Hematopoietic multipotent progenitor cell treated with erythropoietin and hydrocortisone succinate and interleukin-3 and kit ligand, for 4 days (in vitro differentiated cells): ENCODE results near the gene POMT1.

Source experiments
- DNase-seq: peaks from one replicate; pipeline ENCODE4 v3.0.0-alpha.2; 2015

Gene POMT1

GRCh38 chr9:131476777-131477345 lies 25.9 kb upstream of the POMT1 start:
- no peak for DNase-seq

GRCh38 chr9:131477367-131477766 lies 25.4 kb upstream of the POMT1 start:
- no peak for DNase-seq

GRCh38 chr9:131477816-131478419 lies 24.8 kb upstream of the POMT1 start:
- no peak for DNase-seq

GRCh38 chr9:131478421-131478868 lies 24.3 kb upstream of the POMT1 start:
- DNase-seq, result peak; percentile 67

- no peak for DNase-seq
Measured at GRCh38 chr9:131478911-131479310, 23.8 kb upstream of the POMT1 start.

- DNase-seq, result no peak
Measured at GRCh38 chr9:131480258-131480657, 22.5 kb upstream of the POMT1 start.

- DNase-seq, result no peak
Measured at GRCh38 chr9:131481441-131482342, 21.0 kb upstream of the POMT1 start.

- no peak for DNase-seq
Measured at GRCh38 chr9:131482343-131483006, 20.2 kb upstream of the POMT1 start.

- DNase-seq, result no peak
Measured at GRCh38 chr9:131483319-131484050, 19.2 kb upstream of the POMT1 start.

GRCh38 chr9:131484051-131484445 lies 18.7 kb upstream of the POMT1 start:
- no peak for DNase-seq

- DNase-seq, result no peak
Measured at GRCh38 chr9:131484560-131485185, 18.0 kb upstream of the POMT1 start.

GRCh38 chr9:131485206-131485605 lies 17.5 kb upstream of the POMT1 start:
- no peak for DNase-seq

GRCh38 chr9:131485728-131486422 lies 16.8 kb upstream of the POMT1 start:
- no peak for DNase-seq

- no peak for DNase-seq
Measured at GRCh38 chr9:131487001-131487400, 15.7 kb upstream of the POMT1 start.

- no peak for DNase-seq
Measured at GRCh38 chr9:131487621-131488031, 15.1 kb upstream of the POMT1 start.

- DNase-seq, result no peak
Measured at GRCh38 chr9:131490514-131490913, 12.2 kb upstream of the POMT1 start.

GRCh38 chr9:131491001-131491710 lies 11.6 kb upstream of the POMT1 start:
- DNase-seq, result no peak

GRCh38 chr9:131492070-131492469 lies 10.6 kb upstream of the POMT1 start:
- no peak for DNase-seq

GRCh38 chr9:131494296-131494870 lies 8.3 kb upstream of the POMT1 start:
- DNase-seq, result no peak

GRCh38 chr9:131495785-131496184 lies 6.9 kb upstream of the POMT1 start:
- no peak for DNase-seq
